Fibroblast of the aortic adventitia (primary cell): ENCODE data around the gene BLM. TPM values are rescaled to one million over a fixed set of nuclear protein-coding genes. Genes with fewer than 3 reads are reported as not detected.

Experiments used
- DNase-seq: peaks from one replicate; pipeline ENCODE4 v3.0.0-alpha.2; 2010; ENCODE audit warnings: low read depth
- H3K4me3 ChIP-seq: 2 replicates; pipeline ENCODE4 v1.5.1; 2011; ENCODE audit warnings: low read depth, mild to moderate bottlenecking, control low read depth, low read length, moderate library complexity
- total RNA-seq: library from RNA; depleted of rRNA; stranded (reverse); fragments of >200 nt; gene quantifications from 2 replicates; pipeline ENCODE4 v1.2.3, GENCODE V29; 2012; ENCODE audit warnings: low replicate concordance
- TF ChIP-seq, protein P1 (sequence below): IDR thresholded peaks from 2 replicates; pipeline ENCODE4 v1.5.1; 2011; ENCODE audit warnings: mild to moderate bottlenecking, low read length, control low read depth, inconsistent platforms; ENCODE audit not compliant: insufficient read depth

BLM gene
- total RNA-seq, 1 donor, result 12.2 TPM

GRCh38 chr15:90810354-90810753, 93.2 kb downstream of the BLM start:
- TF ChIP-seq, protein P1, sequence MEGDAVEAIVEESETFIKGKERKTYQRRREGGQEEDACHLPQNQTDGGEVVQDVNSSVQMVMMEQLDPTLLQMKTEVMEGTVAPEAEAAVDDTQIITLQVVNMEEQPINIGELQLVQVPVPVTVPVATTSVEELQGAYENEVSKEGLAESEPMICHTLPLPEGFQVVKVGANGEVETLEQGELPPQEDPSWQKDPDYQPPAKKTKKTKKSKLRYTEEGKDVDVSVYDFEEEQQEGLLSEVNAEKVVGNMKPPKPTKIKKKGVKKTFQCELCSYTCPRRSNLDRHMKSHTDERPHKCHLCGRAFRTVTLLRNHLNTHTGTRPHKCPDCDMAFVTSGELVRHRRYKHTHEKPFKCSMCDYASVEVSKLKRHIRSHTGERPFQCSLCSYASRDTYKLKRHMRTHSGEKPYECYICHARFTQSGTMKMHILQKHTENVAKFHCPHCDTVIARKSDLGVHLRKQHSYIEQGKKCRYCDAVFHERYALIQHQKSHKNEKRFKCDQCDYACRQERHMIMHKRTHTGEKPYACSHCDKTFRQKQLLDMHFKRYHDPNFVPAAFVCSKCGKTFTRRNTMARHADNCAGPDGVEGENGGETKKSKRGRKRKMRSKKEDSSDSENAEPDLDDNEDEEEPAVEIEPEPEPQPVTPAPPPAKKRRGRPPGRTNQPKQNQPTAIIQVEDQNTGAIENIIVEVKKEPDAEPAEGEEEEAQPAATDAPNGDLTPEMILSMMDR, result no peak
- no peak overlapping the region for H3K4me3 ChIP-seq
- DNase-seq, result no peak

GRCh38 chr15:90812171-90812957, 95.2 kb downstream of the BLM start:
- TF ChIP-seq, protein P1, result no peak
- DNase-seq, result no peak
- no peak overlapping the region for H3K4me3 ChIP-seq

GRCh38 chr15:90812958-90813265, 95.8 kb downstream of the BLM start:
- no peak for DNase-seq
- no peak overlapping the region for H3K4me3 ChIP-seq
- TF ChIP-seq, protein P1, result no peak

DNA sequence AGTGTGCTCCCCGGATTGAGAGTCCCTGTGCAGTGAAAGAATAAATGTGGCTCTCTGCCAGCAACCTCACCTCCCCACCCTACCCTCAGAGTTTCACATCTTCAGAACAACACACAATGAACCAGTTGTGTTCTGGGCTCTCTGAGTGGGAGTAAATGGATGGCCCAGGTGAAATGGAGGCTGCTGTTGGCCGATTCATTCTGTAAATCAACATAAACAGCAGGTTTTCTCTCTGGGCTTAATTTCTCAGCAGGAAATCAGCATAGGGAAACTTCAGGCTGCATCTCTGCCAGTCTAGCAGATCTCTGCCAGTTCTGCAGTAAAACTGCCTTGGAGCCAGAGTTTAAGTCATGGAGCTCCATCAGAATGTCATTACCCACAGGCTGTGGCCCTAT, 96.6 kb downstream of the BLM start:
- no peak overlapping the region for H3K4me3 ChIP-seq
- TF ChIP-seq, protein P1, result no peak
- no peak for DNase-seq

DNA sequence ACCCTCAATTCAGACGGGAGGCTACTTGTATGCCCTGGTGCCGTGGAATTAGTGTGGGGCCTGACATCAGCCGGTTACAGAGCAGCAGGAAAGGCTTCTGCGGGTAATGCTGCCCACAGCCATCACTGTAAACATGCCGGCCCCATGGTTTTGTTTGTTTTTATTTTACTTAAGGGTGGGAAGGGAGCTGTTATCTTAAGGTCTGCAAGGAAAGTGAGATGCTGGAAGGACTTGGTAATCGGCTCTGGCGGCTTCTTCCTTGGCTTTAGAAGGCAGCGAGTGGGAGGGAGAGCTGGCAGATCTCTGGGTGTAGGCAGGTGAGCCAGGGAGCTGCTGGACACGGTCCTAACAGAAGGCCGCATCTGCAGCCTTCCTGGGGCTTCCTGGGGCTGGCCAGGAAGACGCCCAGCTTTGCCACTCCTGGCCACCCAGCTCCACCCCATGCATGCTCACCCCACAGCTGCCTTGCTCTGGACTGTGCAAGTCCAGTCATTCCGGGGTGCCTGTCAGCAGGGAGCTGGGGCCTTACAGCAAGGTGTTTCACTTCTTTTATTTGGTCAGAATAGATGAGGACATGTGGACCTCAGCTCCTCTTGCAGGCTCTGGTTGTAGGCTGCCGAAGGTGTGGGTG, 97.2 kb downstream of the BLM start:
- TF ChIP-seq, protein P1, result no peak
- H3K4me3 ChIP-seq, result no peak overlapping the region
- no peak for DNase-seq

GRCh38 chr15:90816401-90817116, 99.4 kb downstream of the BLM start:
- no peak overlapping the region for H3K4me3 ChIP-seq
- no peak for DNase-seq
- TF ChIP-seq, protein P1, result no peak
